AG10803 (cell line): Measurements from ENCODE around the gene GMDS.

ENCODE experiments used
- DNase-seq: peaks from one replicate; pipeline ENCODE4 v3.0.0; 2010; ENCODE audit warnings: low read depth
- H3K4me3 ChIP-seq: 2 replicates; pipeline ENCODE4 v1.5.1; 2011; ENCODE audit warnings: mild to moderate bottlenecking, low read length, control low read depth
- TF ChIP-seq, protein P1 (sequence below): conservative IDR thresholded peaks from 2 replicates; pipeline ENCODE4 v1.5.1; 2011; ENCODE audit warnings: mild to moderate bottlenecking, low read length, control low read depth, inconsistent platforms

GMDS gene

DNA sequence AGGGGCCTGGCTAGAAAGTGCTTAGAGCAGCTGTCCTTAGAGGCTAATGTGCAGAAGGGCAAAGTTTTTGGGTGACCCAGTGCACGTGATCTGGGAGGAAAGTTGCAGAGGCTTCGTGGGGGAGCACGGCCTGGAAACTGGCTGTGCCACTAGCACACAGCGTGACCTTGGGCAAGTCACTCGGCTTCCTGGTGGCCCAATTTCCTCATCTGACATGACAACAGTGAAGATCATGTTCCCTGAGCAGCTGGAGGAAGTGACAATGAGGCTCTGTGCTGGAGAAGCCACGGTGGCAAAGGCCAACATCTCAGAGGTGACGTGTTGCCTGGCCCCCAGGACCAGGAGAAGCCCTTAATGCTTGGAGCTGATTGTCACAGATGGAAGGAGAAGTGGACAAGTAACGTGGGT lies 536.2 kb downstream of the GMDS start:
- H3K4me3 ChIP-seq = no peak overlapping the region
- TF ChIP-seq, protein P1, sequence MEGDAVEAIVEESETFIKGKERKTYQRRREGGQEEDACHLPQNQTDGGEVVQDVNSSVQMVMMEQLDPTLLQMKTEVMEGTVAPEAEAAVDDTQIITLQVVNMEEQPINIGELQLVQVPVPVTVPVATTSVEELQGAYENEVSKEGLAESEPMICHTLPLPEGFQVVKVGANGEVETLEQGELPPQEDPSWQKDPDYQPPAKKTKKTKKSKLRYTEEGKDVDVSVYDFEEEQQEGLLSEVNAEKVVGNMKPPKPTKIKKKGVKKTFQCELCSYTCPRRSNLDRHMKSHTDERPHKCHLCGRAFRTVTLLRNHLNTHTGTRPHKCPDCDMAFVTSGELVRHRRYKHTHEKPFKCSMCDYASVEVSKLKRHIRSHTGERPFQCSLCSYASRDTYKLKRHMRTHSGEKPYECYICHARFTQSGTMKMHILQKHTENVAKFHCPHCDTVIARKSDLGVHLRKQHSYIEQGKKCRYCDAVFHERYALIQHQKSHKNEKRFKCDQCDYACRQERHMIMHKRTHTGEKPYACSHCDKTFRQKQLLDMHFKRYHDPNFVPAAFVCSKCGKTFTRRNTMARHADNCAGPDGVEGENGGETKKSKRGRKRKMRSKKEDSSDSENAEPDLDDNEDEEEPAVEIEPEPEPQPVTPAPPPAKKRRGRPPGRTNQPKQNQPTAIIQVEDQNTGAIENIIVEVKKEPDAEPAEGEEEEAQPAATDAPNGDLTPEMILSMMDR = no peak
- DNase-seq = no peak

DNA sequence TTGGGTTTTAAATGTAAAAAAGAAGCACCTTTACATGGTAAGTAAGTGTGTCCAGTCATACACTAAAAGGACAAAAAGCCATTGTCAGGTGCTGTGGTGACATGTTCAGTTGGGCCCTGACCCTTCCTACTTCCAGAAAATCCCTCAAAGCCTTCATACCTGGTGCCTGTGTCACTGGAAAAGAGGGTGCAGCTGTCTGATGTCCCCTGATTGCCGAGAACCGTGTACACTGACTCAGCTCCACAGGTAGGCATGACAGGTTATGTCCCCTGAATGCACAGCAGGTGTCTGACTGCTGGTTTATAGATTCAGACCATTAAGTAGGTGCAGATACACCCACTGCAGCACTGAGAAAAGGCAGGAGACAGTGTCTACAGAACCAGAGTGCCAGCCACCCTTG lies 536.6 kb downstream of the GMDS start:
- no peak overlapping the region for H3K4me3 ChIP-seq
- DNase-seq = no peak
- TF ChIP-seq, protein P1 = no peak

DNA sequence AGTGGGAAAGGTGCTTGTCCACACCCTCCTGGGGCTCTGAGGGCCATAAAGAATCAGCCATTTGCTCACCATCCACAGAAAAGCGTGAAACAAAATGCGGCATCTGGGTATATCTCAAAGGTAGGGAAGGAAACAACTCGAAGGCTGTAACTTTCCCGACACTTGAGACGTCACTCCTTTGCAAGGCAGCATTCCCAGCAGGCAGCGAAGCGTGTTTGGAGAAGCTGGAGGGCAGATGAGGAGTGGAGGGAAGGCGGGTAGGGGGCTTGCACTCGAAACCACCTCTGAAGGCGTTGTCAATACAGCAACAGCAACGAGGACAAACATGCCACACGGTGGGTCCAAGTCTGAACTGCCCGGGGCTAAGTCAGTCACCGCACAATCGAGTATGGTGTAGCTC lies 537.3 kb downstream of the GMDS start:
- TF ChIP-seq, protein P1 = no peak
- H3K4me3 ChIP-seq = no peak overlapping the region
- DNase-seq = no peak

DNA sequence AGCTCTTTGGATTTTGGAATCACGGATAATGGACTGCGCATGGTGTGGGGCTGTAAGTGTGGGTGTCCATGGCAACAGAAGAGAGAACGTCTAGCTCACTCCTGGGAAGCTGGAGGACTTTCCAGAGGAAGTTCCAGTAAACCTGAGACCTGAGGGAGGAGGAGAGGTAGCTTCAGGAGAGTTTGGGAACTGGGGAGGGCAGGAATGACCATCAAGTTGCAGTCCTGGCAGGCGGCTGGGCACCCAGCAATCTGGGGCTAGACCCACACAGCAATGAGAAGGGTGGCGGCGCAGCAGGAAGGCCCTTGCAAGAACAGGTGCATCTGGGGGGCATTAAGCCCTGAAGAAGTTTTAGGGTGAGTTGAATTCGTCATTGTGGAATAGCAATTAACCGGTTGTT lies 539.8 kb downstream of the GMDS start:
- DNase-seq = no peak
- no peak overlapping the region for H3K4me3 ChIP-seq
- TF ChIP-seq, protein P1 = no peak

DNA sequence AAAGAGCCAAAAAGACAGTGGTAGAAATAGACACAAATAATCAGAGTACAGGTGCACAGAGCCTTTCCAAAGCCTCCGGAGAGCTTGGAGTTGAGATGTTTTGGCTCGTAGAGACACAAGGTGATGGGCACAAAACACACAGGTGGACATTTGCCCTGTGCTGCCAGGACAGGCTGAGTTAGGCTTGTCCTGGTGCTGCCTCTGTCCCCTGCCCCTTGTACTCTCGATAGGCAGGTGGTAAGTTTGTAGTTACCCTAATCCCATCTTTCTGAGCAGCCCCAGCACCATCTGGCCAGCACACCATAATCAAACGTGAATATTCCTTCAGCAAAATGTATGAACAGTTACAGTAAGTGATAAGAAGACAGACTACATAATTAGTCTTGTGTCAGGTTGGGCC lies 540.2 kb downstream of the GMDS start:
- no peak overlapping the region for H3K4me3 ChIP-seq
- DNase-seq = no peak
- TF ChIP-seq, protein P1 = no peak

DNA sequence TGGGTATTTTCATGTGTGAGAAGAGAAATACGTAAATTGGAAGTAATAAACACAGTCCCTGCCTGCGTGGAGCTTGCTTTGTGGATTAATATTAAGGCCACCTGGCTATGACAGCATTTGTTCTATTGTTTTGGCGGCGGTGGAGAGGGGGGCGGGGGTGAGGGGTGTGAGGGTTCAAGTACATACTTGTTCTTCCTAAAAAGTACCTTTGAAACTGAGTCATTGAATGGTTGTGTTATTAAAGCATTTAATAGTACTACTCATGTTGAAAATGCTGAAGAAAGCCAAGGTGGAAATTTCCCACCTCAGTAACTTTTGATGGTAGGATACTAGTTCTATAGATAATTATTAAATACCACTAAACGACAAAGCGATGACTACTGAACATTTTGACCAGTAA lies 540.7 kb downstream of the GMDS start:
- no peak overlapping the region for H3K4me3 ChIP-seq
- TF ChIP-seq, protein P1 = no peak
- no peak for DNase-seq

DNA sequence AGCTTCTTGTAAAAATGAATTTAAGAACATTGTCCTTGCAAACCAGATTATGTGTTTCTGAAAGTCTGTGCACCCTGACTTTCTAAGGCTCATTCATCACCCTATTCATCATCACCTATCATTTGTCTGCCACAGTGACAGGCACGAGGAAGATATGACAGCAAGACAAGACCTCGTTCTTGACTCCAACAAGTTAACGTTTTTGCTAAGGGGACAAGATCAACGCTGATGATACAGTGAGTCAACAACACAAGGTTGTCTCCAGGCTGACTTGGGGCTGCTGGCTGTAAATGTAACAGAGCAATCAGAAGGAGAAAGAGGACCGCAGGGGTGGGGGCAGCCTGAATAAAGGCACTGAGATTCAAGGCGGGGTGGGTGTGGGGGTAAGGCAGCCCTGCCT lies 541.5 kb downstream of the GMDS start:
- no peak overlapping the region for H3K4me3 ChIP-seq
- no peak for DNase-seq
- TF ChIP-seq, protein P1 = no peak
